Prostate gland (tissue), 2 donors: ENCODE data around the gene LDLRAD4.

Experiments
- CTCF ChIP-seq, 4 experiments: fragments of 200-600 bp in 2 of 4; fragments of 450-650 bp in 2 of 4; sonication (generic) in 2 of 4; IDR thresholded peaks; 1 replicate in 3 of 4; 2 replicates in 1 of 4; pipeline ENCODE4 v1.5.1; 2016 to 2019; ENCODE audit warnings: antibody characterized with exemption in 4 of 4, mild to moderate bottlenecking in 2 of 4, moderate library complexity in 2 of 4
- POLR2A ChIP-seq: fragments of 450-650 bp; IDR thresholded peaks from one replicate; pipeline ENCODE4 v1.6.1; 2016; ENCODE audit warnings: antibody characterized with exemption, mild to moderate bottlenecking

DNA sequence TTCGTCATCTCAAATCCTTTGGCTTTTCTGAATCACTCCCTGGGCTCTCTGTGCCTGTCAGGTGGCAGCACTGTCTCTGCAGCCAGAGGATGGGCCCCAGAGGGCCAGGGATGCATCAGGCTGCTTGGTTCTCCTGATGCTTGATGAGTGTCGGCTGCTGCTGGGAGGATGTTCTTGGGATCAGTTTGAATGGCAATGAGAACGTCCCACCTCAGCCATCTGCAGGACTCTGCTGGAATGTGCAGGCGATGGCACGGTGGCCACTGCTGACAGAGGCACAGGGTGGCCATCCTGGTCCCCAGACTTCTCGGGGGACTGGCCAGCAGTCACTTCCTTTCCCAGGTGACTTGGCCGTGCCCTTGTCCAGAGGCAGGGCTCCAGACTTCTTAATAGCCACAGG lies 361.8 kb downstream of the LDLRAD4 start:
- TF ChIP-seq POLR2A (no peak), CTCF (IDR thresholded peaks at IDR 0.05) (no peak)
